H1 (cell line): ENCODE data around the gene RPGRIP1. TPM values are rescaled to one million over a fixed set of nuclear protein-coding genes. Genes with fewer than 3 reads are reported as not detected.
A peak's percentile ranks its signal among the peaks of the same experiment; 100 is the strongest.

Source experiments
- BCL11A ChIP-seq, 2 experiments: IDR thresholded peaks; one replicate each; pipeline ENCODE4 v1.6.1; 2011; ENCODE audit warnings: low read depth in 2 of 2, low read length in 2 of 2, mild to moderate bottlenecking in 2 of 2
- BRCA1 ChIP-seq: IDR thresholded peaks from 2 replicates; pipeline ENCODE4 v1.6.1; 2012; ENCODE audit warnings: low read depth, low read length, improper control_type of control experiment
- CBX5 ChIP-seq: fragments of 300-800, 300-1000 bp; sonication (generic); IDR thresholded peaks from 2 replicates; pipeline ENCODE4 v1.7.1; 2016; ENCODE audit warnings: antibody characterized with exemption, low read length, low read depth
- EGR1 ChIP-seq: IDR thresholded peaks from 2 replicates; pipeline ENCODE4 v1.6.1; 2011; ENCODE audit warnings: low read depth, low read length, borderline replicate concordance
- GABPA ChIP-seq: IDR thresholded peaks from 2 replicates; pipeline ENCODE4 v1.6.1; 2011; ENCODE audit warnings: mild to moderate bottlenecking, low read length, moderate library complexity, borderline replicate concordance; ENCODE audit not compliant: insufficient read depth
- HDAC2 ChIP-seq, 2 experiments: fragments of 300-600 bp in 1 of 2; sonication (generic) in 1 of 2; IDR thresholded peaks; 2 replicates each; pipeline ENCODE4 v1.6.1; 2011 to 2012; ENCODE audit warnings: low read depth in 2 of 2, low read length in 2 of 2, mild to moderate bottlenecking in 2 of 2, moderate library complexity in 2 of 2, borderline replicate concordance in 1 of 2, inconsistent platforms in 1 of 2
- JUND ChIP-seq: IDR thresholded peaks from 2 replicates; pipeline ENCODE4 v1.6.1; 2011; ENCODE audit warnings: mild to moderate bottlenecking, improper control_type of control experiment, low read length
- KDM4A ChIP-seq: IDR thresholded peaks from one replicate; pipeline ENCODE4 v1.7.1; 2012; ENCODE audit warnings: low read depth, mild to moderate bottlenecking, moderate library complexity, low read length, inconsistent platforms; ENCODE audit not compliant: severe bottlenecking
- NRF1 ChIP-seq: IDR thresholded peaks from 2 replicates; pipeline ENCODE4 v1.6.1; 2011; ENCODE audit warnings: mild to moderate bottlenecking, low read depth, low read length, improper control_type of control experiment
- PHF8 ChIP-seq: fragments of 200-600 bp; sonication (generic); conservative IDR thresholded peaks from 2 replicates; pipeline ENCODE4 v1.7.1; 2012; ENCODE audit warnings: low read depth, mild to moderate bottlenecking, inconsistent platforms, low read length, moderate library complexity
- POLR2A ChIP-seq, 2 experiments: IDR thresholded peaks; 1 replicate in 1 of 2; 2 replicates in 1 of 2; pipeline ENCODE4 v1.6.1; 2011; ENCODE audit warnings: low read depth in 2 of 2, low read length in 2 of 2, mild to moderate bottlenecking in 2 of 2; ENCODE audit errors: control extremely low read depth in 1 of 2
- POLR2AphosphoS5 ChIP-seq: IDR thresholded peaks from 2 replicates; pipeline ENCODE4 v1.6.1; 2011; ENCODE audit warnings: low read depth, low read length
- RFX5 ChIP-seq: IDR thresholded peaks from 2 replicates; pipeline ENCODE4 v1.6.1; 2011; ENCODE audit warnings: low read depth, low read length, improper control_type of control experiment, borderline replicate concordance
- RXRA ChIP-seq: IDR thresholded peaks from 2 replicates; pipeline ENCODE4 v1.6.1; 2011; ENCODE audit warnings: low read depth, mild to moderate bottlenecking, low read length, moderate library complexity; ENCODE audit not compliant: insufficient read depth
- SP1 ChIP-seq: IDR thresholded peaks from 2 replicates; pipeline ENCODE4 v1.6.1; 2011; ENCODE audit warnings: low read depth, low read length
- SP4 ChIP-seq: IDR thresholded peaks from 2 replicates; pipeline ENCODE4 v1.6.1; 2012; ENCODE audit warnings: low read length, inconsistent platforms
- TAF1 ChIP-seq: IDR thresholded peaks from 2 replicates; pipeline ENCODE4 v1.6.1; 2011; ENCODE audit warnings: mild to moderate bottlenecking, low read depth, low read length
- TAF7 ChIP-seq: optimal IDR thresholded peaks from 2 replicates; pipeline ENCODE3; 2011; ENCODE audit warnings: low read depth, mild to moderate bottlenecking, inconsistent platforms, low read length, moderate library complexity, borderline replicate concordance
- TBP ChIP-seq: IDR thresholded peaks from 2 replicates; pipeline ENCODE4 v1.6.1; 2011; ENCODE audit warnings: low read depth, low read length, improper control_type of control experiment
- YY1 ChIP-seq: IDR thresholded peaks from 2 replicates; pipeline ENCODE4 v1.6.1; 2011; ENCODE audit warnings: low read depth, mild to moderate bottlenecking, low read length
- polyA plus RNA-seq, 7 experiments: library from polyadenylated mRNA; depleted of rRNA in 3 of 7; stranded (reverse) in 5 of 7; unstranded in 2 of 7; fragments of >200 nt in 5 of 7; fragments of 200-250 nt in 2 of 7; gene quantifications; 1 replicate in 5 of 7; 2 replicates in 1 of 7; 4 replicates in 1 of 7; pipeline versions ENCODE4 v1.2.1 to v1.2.3, GENCODE V29; 2011 to 2013; ENCODE audit warnings: missing spikeins in 2 of 7, mixed read lengths in 2 of 7
- total RNA-seq: library from RNA; stranded (reverse); fragmentation: NEBNext Ultra II Directional; extraction: Animal tissue kit (Norgen Biotek cat#: 25700); gene quantifications from 2 replicates; pipeline ENCODE4 v1.2.1, GENCODE V29; 2021

Gene RPGRIP1
- total and polyA plus RNA-seq, 2 of the 8 experiments (the other 6 are each of a cell fraction or from before 2014, with no cell fraction given), result 0.36 to 0.65 TPM

DNA sequence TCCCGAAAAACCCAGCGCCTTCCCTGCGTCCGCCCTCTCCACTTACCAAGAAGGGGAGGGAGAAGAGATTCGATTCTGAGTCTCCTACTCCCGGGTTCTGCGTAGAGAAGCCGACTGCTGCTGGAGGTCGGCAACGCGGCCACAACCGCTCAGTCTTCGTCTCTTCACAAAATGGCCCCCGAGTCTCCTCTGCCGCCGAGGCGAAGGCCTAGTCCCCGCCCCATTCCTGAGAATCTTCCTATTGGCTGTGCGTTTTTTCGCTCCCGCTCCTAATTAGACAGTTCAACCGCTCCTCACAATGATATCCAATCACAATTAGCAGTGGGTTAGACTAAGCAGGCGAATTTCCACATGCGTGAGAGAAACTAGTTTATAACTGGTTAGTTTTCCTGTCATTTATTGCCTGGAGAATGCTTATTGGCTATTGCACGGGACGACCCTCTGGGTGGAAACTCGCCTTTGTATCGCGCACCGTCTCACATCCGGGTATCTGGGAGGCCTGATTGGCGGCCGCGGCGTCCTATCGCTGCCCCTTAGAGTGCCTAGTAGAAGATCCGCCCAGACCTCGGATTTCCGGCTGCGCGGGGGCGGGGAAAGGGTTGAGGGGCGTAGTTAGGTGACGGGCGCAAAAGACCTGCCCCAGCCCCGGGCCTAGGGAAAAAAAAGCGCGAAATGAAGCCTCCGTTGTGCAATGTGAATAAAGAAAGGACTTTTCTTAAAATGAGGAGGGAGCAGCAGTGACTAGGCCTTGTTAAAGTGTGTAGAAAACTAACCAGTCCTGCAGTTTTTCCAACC lies 10.4 kb upstream of the RPGRIP1 start, which contains the start of gene HNRNPC (continued):
- TF ChIP-seq TAF7, result peak; percentile 98
- TF ChIP-seq HDAC2 (IDR thresholded peaks at IDR 0.05; ENCODE audit: borderline replicate concordance in 1 of 2, low read depth in 2 of 2, low read length in 2 of 2), result no peak
- TF ChIP-seq RXRA, result no peak
- TF ChIP-seq JUND, result no peak
- TF ChIP-seq POLR2A (IDR thresholded peaks at IDR 0.05; ENCODE audit: control extremely low read depth in 1 of 2, low read depth in 2 of 2, low read length in 2 of 2), result peak; percentile 96 to 99
- peak; percentile 98 for TF ChIP-seq POLR2AphosphoS5
- TF ChIP-seq RFX5, result no peak
- TF ChIP-seq EGR1, result 0 out of 2 replicates have a peak, but pooled peaks have one; percentile 66
- TF ChIP-seq KDM4A, result no peak
- peak; percentile 100 for TF ChIP-seq SP1
- 0 out of 2 replicates have a peak, but pooled peaks have one; percentile 30 for TF ChIP-seq NRF1
- peak; percentile 98 for TF ChIP-seq TBP
- peak; percentile 84; the same call in 1 of the 2 replicates for TF ChIP-seq GABPA
- TF ChIP-seq CBX5, result no peak
- no peak for TF ChIP-seq BCL11A (IDR thresholded peaks at IDR 0.05; ENCODE audit: low read depth in 2 of 2, low read length in 2 of 2)
- no peak for TF ChIP-seq BRCA1
- peak; percentile 83 for TF ChIP-seq PHF8
- TF ChIP-seq SP4, result peak; percentile 72; the same call in 1 of the 2 replicates
- TF ChIP-seq TAF1, result peak; percentile 100
- peak; percentile 95 for TF ChIP-seq YY1
